Stimulated activated memory B cell treated with anti-CD40 and anti-IgM and Interleukin-4, amounts not matched to agents 10 μg/mL and 1 μg/mL and 100 μg/mL, for 72 hours (primary cell): Measurements from ENCODE around the gene CNTNAP5.

ENCODE experiments used
- ATAC-seq: fragments of 150-1000 bp; cut with Tn5 transposase; 2 replicates; pipeline ENCODE4 v1.10.0; 2021
- H3K27ac Mint-ChIP-seq: one replicate; pipeline ENCODE4 v1.8.0; 2022; ENCODE audit warnings: mild to moderate bottlenecking, mixed read lengths
- H3K27me3 Mint-ChIP-seq: one replicate; pipeline ENCODE4 v1.8.0; 2022; ENCODE audit warnings: mixed read lengths
- H3K36me3 Mint-ChIP-seq: one replicate; pipeline ENCODE4 v1.8.0; 2022; ENCODE audit warnings: mixed read lengths
- H3K4me1 Mint-ChIP-seq: one replicate; pipeline ENCODE4 v1.8.0; 2022; ENCODE audit warnings: mixed read lengths
- H3K4me3 Mint-ChIP-seq: one replicate; pipeline ENCODE4 v1.8.0; 2022; ENCODE audit warnings: mild to moderate bottlenecking, moderate library complexity, mixed read lengths
- H3K9me3 Mint-ChIP-seq: one replicate; pipeline ENCODE4 v1.8.0; 2022; ENCODE audit warnings: mixed read lengths

The CNTNAP5 gene

DNA sequence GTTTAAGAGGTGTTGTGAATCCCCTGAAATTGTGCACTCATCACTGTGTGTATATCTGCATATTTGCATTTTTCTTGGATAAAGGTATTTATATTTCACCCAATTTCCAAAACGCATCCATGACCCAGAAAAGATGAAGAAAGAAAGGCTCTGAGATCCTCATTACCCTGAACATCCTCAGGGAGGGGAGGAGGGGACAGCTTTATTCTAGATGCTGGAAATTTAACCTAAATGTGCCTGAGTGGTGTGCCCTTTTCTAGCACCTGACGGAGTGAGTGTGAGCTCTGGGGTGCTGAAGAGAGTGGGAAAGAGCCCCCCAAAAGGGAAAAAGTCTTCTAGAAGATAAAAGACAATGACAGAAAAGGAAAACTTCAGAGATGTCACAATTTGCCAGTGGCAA, 20.8 kb downstream of the CNTNAP5 start:
- H3K4me3 Mint-ChIP-seq, result no peak overlapping the region
- no peaks in the 10 kb centered on the region for H3K36me3 Mint-ChIP-seq
- no peaks in the 10 kb centered on the region for H3K27me3 Mint-ChIP-seq
- H3K9me3 Mint-ChIP-seq, result peaks cover 7% of the 10 kb centered on the region
- no peak overlapping the region for H3K27ac Mint-ChIP-seq
- no peaks in the 10 kb centered on the region for H3K4me1 Mint-ChIP-seq
- ATAC-seq, result no peak

DNA sequence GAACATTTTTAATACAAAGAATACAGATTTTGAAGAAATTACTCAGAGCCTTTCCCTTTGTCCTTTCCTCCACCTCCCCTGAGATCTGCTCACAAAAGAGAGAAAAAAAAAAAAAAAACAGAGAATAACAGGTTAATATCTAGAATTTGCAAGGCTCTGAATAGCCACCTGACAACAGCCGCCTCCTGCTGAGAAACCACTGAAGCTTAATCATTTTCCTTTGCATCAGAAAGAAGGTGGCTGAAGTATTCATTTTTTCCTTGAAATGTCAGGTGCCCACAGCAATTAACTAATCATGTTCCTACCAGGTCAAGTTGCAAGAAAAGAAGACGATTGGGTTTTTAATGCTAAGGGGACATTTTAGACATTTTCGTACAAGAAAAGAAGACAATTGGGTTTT, 21.2 kb downstream of the CNTNAP5 start:
- Mint-ChIP-seq H3K4me3 (no peak overlapping the region), H3K27me3 (no peaks in the 10 kb centered on the region), H3K36me3 (no peaks in the 10 kb centered on the region), H3K9me3 (peaks cover 7% of the 10 kb centered on the region), H3K4me1 (no peaks in the 10 kb centered on the region), H3K27ac (no peak overlapping the region)
- ATAC-seq, result no peak

DNA sequence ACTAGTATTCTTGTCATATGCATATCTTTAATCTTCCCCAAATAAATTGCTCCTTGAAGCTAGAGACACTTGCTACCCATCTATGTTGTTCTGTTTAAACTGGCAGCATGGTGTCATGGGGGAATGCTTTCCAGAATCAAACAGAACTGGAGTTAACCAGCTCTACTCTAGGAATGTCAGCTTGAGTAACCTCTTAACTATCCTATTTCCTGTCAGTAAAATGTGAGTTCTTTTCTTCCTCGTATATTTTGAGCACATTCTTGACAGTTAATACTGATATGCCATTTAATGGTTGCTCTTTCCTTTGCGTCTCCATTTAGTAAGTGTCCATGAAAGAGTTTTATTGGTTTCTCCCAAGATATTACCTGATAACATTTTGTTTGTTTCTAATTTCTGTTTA, 23.0 kb downstream of the CNTNAP5 start:
- Mint-ChIP-seq H3K36me3 (no peaks in the 10 kb centered on the region), H3K27me3 (no peaks in the 10 kb centered on the region), H3K4me3 (no peak overlapping the region), H3K27ac (no peak overlapping the region), H3K4me1 (no peaks in the 10 kb centered on the region), H3K9me3 (peaks cover 7% of the 10 kb centered on the region)
- no peak for ATAC-seq

DNA sequence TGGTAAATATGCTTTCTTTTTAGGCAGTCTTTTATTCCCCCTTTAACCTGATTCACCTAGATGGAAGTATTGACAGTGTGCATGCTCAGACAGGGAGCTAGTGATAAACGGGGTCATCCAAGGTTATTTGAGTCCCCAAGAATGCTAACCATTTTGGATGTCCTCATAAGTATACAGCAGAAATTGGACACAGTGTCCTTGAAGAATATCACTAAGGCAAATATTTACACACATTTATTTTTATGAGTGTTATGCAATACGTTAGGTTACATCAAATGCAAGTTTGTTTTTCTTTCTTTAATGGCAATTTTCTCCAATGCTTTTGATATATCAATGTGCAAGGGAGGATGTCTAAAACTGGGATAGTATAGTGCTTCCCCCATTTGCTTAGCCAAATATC, 23.6 kb downstream of the CNTNAP5 start:
- Mint-ChIP-seq H3K4me3 (no peak overlapping the region), H3K36me3 (no peaks in the 10 kb centered on the region), H3K27me3 (no peaks in the 10 kb centered on the region), H3K27ac (no peak overlapping the region), H3K4me1 (no peaks in the 10 kb centered on the region), H3K9me3 (peaks cover 3% of the 10 kb centered on the region)
- no peak for ATAC-seq

DNA sequence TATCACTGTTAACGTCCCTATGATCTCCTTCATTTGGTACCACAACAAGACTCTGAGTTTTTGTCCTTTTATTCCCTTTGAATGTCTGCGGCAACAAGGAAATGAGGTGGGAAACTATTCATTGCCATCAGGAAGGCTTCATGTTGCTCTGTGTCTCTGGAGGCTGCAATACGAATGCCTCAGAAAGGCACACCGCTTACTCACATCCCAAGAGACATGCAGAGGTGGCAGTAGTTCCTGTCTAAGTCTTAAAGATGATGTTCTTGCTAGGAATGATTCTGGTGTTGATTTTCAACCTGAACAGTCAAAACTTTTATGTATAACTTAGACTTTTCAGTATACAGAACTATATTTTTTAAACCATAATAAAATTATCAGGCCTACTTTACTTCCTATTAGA, 24.0 kb downstream of the CNTNAP5 start:
- no peak for ATAC-seq
- no peaks in the 10 kb centered on the region for H3K4me1 Mint-ChIP-seq
- H3K27ac Mint-ChIP-seq, result no peak overlapping the region
- no peak overlapping the region for H3K4me3 Mint-ChIP-seq
- H3K27me3 Mint-ChIP-seq, result no peaks in the 10 kb centered on the region
- H3K36me3 Mint-ChIP-seq, result no peaks in the 10 kb centered on the region
- no peaks in the 10 kb centered on the region for H3K9me3 Mint-ChIP-seq

DNA sequence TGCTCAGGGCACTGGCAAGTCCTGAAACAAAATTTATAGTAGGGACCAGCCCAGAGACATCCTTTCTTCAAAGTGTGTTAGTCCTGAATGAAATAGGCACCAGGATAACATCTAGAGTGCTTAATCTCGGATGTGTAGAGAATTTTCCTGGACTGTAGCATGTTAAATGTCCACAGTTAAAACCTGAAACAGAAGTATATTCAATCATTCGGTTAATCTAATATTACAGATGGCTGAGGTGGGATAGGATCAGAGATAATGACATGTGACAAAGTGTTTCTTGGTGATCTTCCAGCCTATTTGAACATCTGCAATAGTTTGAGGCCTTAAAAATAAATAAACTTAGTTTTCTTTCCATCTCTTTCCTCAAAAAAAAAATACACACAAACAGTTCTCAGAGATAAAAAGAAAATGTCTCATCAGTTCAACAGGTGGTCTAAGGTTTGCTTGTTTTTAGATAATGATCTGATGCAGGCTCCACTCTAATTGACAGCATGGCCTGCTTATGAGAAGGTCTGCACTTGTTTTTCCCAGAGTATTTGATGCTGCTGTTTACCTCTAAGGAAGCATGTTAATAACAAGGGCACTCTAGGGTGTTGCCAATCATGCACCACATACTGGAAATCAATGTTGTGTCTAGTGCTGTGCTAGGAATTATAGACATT, 25.9 kb downstream of the CNTNAP5 start:
- no peak for ATAC-seq
- H3K27ac Mint-ChIP-seq, result no peak overlapping the region
- no peak overlapping the region for H3K4me3 Mint-ChIP-seq
- H3K27me3 Mint-ChIP-seq, result no peaks in the 10 kb centered on the region
- no peaks in the 10 kb centered on the region for H3K4me1 Mint-ChIP-seq
- peaks cover 8% of the 10 kb centered on the region for H3K9me3 Mint-ChIP-seq
- H3K36me3 Mint-ChIP-seq, result no peaks in the 10 kb centered on the region

DNA sequence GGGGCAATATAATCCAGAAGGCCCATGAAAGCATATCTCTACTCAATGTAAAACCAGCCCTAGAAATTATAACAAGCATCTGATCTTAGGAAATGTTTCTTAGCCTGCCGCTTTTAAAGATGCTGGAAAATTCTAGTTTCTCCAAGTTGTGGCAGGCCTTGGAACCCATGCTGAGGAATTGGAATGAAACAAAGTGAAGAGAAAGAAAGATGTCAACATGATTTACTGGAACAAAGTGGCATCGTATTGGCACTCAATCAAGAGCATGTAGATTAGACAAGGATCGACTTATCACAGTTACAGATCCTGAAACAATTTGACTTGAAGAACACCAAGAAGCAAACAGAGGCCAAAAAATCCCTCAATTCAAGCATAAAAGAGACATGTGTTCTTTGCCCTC, 28.7 kb downstream of the CNTNAP5 start:
- no peaks in the 10 kb centered on the region for H3K27me3 Mint-ChIP-seq
- ATAC-seq, result no peak
- no peaks in the 10 kb centered on the region for H3K4me1 Mint-ChIP-seq
- H3K27ac Mint-ChIP-seq, result no peak overlapping the region
- H3K36me3 Mint-ChIP-seq, result no peaks in the 10 kb centered on the region
- peaks cover 8% of the 10 kb centered on the region for H3K9me3 Mint-ChIP-seq
- H3K4me3 Mint-ChIP-seq, result no peak overlapping the region

DNA sequence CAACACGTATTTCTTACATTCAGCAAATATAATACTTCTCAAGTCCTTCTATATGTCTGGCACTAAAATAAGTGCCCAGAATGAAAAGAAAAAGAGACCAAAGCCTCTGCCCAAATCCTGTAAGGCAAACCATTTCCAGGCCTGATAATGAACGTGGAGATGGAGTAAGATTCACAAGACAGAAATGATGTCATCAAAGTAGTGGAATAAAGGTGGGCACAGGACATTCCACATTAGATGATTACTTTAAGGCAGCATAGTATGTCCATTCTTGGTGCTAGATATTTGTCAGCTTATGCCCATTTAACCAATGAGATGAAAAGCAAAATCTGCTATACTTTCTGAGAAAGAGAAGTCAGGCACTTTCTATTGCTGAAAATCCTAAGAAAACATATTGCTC, 38.5 kb downstream of the CNTNAP5 start:
- no peak overlapping the region for H3K27ac Mint-ChIP-seq
- no peak for ATAC-seq
- H3K36me3 Mint-ChIP-seq, result no peaks in the 10 kb centered on the region
- peaks cover 3% of the 10 kb centered on the region for H3K9me3 Mint-ChIP-seq
- no peaks in the 10 kb centered on the region for H3K4me1 Mint-ChIP-seq
- H3K27me3 Mint-ChIP-seq, result no peaks in the 10 kb centered on the region
- H3K4me3 Mint-ChIP-seq, result no peak overlapping the region

DNA sequence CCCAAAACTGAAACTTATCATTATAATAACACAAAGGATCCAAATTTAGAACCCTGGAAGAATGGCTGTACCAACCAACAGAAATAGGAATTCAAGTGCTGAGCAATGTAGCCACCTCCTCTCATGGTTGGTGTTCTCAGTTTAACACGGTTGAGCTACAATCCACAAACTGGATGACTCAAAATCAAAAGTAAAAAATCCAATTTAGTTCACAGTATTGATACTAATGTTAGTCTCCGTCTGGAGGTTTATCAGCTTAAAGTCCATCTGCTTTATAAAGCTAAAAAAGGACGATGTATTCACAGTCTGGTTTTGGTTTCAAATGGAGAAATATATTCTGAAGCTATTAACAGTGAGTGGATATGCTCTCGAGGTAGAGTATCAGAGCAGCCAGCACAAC, 40.5 kb downstream of the CNTNAP5 start:
- H3K36me3 Mint-ChIP-seq, result no peaks in the 10 kb centered on the region
- no peak overlapping the region for H3K4me3 Mint-ChIP-seq
- ATAC-seq, result no peak
- H3K27me3 Mint-ChIP-seq, result no peaks in the 10 kb centered on the region
- peaks cover 3% of the 10 kb centered on the region for H3K9me3 Mint-ChIP-seq
- no peaks in the 10 kb centered on the region for H3K4me1 Mint-ChIP-seq
- H3K27ac Mint-ChIP-seq, result no peak overlapping the region

DNA sequence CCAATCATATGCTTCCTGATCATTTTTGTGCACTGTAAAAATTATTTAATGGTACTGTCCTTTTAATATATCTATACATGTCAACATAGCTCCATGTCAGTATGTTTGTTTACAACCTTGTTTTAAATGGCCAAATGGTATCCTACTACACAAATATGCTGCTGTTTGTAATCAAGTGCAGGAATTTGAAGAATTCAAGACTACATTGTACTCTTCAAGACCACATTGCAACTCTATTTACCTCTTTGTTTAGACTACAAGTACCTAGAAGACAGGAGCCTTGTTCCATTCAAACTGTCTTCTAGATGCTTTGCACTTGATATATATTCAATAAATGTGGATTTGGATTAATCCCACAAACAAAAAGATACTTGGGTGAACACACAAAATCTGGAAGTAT, 41.7 kb downstream of the CNTNAP5 start:
- no peak for ATAC-seq
- Mint-ChIP-seq H3K36me3 (no peaks in the 10 kb centered on the region), H3K27me3 (no peaks in the 10 kb centered on the region), H3K27ac (no peak overlapping the region), H3K4me3 (no peak overlapping the region), H3K9me3 (peaks cover 3% of the 10 kb centered on the region), H3K4me1 (no peaks in the 10 kb centered on the region)

DNA sequence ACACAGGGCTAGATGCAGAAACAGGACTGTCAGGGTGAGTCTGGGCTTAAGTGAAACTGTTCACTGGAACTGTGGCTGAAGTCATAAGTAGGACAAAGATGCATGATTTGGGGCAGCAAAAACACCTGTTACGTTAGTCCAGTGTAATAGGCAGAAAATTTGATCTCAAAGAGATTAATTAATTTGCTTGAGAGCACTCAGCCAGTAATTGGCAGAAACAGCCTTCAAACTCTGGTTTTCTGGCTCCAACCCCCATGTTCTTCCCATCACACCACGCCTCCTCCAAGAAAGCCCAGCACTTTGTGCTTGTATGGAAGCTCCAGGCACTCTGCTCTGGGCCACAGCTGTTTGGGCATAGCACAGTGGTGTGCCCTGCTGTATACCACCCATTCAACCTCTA, 54.0 kb downstream of the CNTNAP5 start:
- H3K27ac Mint-ChIP-seq, result no peak overlapping the region
- no peaks in the 10 kb centered on the region for H3K4me1 Mint-ChIP-seq
- no peak for ATAC-seq
- no peak overlapping the region for H3K4me3 Mint-ChIP-seq
- H3K36me3 Mint-ChIP-seq, result no peaks in the 10 kb centered on the region
- peaks cover 6% of the 10 kb centered on the region for H3K9me3 Mint-ChIP-seq
- H3K27me3 Mint-ChIP-seq, result no peaks in the 10 kb centered on the region

DNA sequence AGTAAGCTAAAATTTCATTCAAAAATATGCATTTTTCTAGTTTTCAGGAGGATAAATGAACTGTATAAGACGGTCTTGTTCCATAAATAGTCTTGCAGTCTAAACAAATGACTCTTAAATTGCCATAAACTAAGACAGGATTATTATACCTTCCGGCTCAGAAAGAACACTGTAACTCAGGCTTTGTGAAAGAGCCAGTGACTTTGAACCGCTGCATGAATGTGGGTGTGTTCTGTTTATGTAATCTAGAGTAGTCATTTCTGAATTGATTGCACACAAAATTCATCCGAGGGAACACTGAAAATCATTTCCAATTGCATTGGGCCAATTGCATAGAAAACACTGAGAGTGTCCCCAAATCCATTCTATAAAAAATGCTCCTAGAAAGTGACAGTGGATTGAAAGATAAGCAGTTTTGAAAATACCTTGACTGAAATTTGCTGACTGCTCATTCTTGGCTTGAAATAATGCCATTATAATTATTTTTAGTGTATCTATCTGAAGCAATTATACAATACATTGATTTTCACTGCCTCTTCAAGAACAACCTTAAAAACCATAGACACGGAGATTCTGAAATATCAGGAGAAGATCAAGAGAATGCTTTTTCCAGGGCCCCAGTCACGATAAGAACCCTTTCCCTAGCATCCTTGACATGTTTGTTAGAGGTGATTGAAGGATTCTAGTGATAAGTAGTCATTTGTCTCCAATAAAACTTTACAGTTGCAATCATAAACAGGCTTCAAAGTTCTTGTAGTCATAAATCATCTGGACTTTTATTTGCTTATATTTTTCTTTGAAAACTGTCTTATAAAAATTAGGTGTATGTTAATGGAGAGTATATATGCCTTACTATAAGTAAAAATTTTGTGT, 55.4 kb downstream of the CNTNAP5 start:
- Mint-ChIP-seq H3K27me3 (no peaks in the 10 kb centered on the region), H3K4me1 (no peaks in the 10 kb centered on the region), H3K4me3 (no peak overlapping the region), H3K9me3 (peaks cover 8% of the 10 kb centered on the region), H3K27ac (no peak overlapping the region), H3K36me3 (no peaks in the 10 kb centered on the region)
- no peak for ATAC-seq

DNA sequence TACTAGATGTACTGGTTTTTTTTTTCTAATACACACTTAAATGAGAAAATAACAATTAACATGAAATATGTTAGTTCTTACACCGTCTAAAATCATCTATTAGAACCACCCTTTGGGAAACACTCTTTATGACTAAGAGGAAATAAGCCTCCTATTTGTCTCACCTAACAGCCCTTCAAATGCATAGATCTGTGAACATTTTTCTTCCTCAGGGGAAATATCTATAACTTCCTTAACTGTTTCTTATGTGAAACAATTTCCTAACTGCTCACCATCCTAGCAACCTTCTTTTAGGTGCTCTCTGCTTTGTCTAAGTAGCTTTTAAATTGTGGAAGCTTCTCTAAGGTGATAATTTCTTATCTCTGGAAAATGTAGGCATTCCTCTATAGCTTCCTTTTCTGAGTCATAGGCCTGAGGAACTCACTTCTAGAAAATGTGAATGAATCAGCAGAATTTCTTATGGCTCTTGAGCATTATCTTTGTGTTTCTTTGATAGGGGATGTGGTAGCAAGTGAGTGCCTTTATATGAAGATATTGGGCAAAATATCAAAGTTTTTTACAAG, 56.1 kb downstream of the CNTNAP5 start:
- no peaks in the 10 kb centered on the region for H3K27me3 Mint-ChIP-seq
- no peak overlapping the region for H3K4me3 Mint-ChIP-seq
- no peak overlapping the region for H3K27ac Mint-ChIP-seq
- no peak for ATAC-seq
- no peaks in the 10 kb centered on the region for H3K36me3 Mint-ChIP-seq
- peaks cover 8% of the 10 kb centered on the region for H3K9me3 Mint-ChIP-seq
- H3K4me1 Mint-ChIP-seq, result no peaks in the 10 kb centered on the region

DNA sequence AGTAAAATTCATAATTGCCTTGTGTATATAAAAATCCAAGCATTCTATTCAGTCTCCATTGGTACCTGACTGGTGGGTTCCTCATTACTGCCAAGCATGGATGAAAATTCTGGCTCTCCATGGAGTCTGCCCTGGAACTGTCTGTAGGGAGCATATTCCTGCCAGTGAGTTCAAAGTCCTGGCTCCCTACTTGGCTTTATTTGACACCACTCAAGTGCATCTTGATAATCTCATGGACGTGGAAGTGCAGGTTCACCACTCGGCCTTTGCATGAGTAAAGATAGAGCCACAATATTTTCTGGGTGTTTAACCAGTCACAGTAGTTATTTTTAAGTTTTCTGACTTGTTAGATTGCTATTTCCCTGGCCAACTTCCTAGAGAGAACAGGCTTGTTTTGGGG, 63.5 kb downstream of the CNTNAP5 start:
- Mint-ChIP-seq H3K4me1 (no peaks in the 10 kb centered on the region), H3K27ac (no peak overlapping the region), H3K9me3 (peaks cover 7% of the 10 kb centered on the region), H3K4me3 (no peak overlapping the region), H3K36me3 (no peaks in the 10 kb centered on the region), H3K27me3 (no peaks in the 10 kb centered on the region)
- ATAC-seq, result no peak

DNA sequence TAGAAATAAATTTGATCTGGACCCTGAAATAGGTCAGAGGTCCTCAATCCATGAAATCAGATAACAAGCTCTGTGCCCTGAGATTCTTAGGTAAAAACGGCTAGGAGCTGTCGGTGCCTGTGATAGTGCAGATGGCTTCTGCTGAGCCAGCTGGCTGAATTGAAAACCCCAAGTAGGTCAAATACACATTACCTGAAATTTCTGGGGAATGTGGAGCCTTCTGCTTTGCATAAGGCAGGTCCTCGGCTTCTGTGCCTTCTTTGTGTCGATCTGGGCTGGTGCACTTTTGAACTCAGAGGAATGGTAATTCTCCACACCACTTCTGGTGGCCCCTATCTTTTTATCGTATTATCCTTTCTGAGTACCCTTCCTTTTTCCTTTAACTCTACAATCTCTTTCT, 66.6 kb downstream of the CNTNAP5 start:
- no peaks in the 10 kb centered on the region for H3K4me1 Mint-ChIP-seq
- ATAC-seq, result no peak
- H3K27me3 Mint-ChIP-seq, result no peaks in the 10 kb centered on the region
- H3K36me3 Mint-ChIP-seq, result no peaks in the 10 kb centered on the region
- no peak overlapping the region for H3K4me3 Mint-ChIP-seq
- no peak overlapping the region for H3K27ac Mint-ChIP-seq
- peaks cover 3% of the 10 kb centered on the region for H3K9me3 Mint-ChIP-seq

DNA sequence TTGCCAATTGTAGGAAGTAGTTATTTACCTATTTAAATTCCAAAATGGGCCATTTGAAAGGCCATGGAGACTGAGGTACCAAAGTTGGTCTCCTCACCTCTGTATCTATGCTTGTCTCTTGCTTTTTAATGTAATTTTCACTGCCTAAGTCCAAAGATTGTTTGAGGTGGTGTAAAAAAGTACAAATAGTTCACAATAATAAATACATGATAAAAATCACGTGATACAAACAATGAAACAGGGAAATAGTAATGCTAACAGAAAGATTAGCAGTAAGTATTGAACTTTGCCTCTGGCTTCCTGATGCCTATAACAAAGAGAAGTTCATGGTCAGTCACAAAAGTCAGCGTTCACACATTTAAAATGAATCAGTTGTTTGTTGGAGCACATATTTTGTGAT, 67.6 kb downstream of the CNTNAP5 start:
- H3K27ac Mint-ChIP-seq, result no peak overlapping the region
- no peaks in the 10 kb centered on the region for H3K27me3 Mint-ChIP-seq
- peaks cover 3% of the 10 kb centered on the region for H3K9me3 Mint-ChIP-seq
- no peak for ATAC-seq
- no peaks in the 10 kb centered on the region for H3K36me3 Mint-ChIP-seq
- H3K4me3 Mint-ChIP-seq, result no peak overlapping the region
- H3K4me1 Mint-ChIP-seq, result no peaks in the 10 kb centered on the region
